Cardiac fibroblast (primary cell): Measurements from ENCODE around the gene SLC40A1.

Experiments
- DNase-seq, 2 donors: peaks; one replicate each; pipeline versions ENCODE4 v3.0.0 to v3.0.0-alpha.2; 2010; ENCODE audit warnings: low read depth in 2 of 2
- H3K4me3 ChIP-seq, 2 donors: replicated peaks in 1 of 2; 1 replicate in 1 of 2; 2 replicates in 1 of 2; pipeline ENCODE4 v1.5.1; 2011; ENCODE audit warnings: low read depth in 2 of 2, low read length in 2 of 2, mild to moderate bottlenecking in 2 of 2, moderate library complexity in 1 of 2
- TF ChIP-seq, protein P1 (sequence below): IDR thresholded peaks from one replicate; pipeline ENCODE4 v1.5.1; 2011; ENCODE audit warnings: low read depth, mild to moderate bottlenecking, low read length, inconsistent platforms

SLC40A1 gene

GRCh38 chr2:189580241-189580651 is 340 bp downstream of the SLC40A1 start:
- DNase-seq: no peak
- TF ChIP-seq, protein P1, sequence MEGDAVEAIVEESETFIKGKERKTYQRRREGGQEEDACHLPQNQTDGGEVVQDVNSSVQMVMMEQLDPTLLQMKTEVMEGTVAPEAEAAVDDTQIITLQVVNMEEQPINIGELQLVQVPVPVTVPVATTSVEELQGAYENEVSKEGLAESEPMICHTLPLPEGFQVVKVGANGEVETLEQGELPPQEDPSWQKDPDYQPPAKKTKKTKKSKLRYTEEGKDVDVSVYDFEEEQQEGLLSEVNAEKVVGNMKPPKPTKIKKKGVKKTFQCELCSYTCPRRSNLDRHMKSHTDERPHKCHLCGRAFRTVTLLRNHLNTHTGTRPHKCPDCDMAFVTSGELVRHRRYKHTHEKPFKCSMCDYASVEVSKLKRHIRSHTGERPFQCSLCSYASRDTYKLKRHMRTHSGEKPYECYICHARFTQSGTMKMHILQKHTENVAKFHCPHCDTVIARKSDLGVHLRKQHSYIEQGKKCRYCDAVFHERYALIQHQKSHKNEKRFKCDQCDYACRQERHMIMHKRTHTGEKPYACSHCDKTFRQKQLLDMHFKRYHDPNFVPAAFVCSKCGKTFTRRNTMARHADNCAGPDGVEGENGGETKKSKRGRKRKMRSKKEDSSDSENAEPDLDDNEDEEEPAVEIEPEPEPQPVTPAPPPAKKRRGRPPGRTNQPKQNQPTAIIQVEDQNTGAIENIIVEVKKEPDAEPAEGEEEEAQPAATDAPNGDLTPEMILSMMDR: no peak
- H3K4me3 ChIP-seq: peak overlapping the region; percentile 47 to 53

DNA sequence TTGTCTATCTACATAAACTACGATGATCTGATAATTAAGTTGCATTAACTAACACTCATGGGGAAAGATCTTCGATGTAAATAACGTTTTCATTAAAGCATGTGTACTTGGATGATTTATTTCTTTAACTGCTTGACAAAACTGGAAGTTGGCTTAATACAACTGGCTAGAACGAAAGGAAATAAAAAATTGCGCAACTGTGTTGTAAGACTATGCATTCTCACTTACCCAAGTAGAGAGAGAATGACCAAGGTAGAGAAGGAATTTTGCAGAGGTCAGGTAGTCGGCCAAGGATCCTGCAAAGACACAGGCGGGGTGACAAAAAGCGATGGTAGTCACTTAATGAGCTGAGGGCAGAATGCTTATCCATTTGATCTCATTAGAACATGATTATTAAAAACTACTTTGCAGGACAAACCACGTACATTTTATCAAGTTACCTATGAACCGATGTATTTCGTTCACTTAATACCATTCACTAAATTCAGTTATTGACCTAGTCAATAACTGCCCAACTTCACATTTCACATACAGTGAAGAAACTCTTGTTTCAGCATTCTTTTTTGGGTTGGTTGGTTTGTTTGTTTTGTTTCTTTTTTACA is 900 bp downstream of the SLC40A1 start:
- peak overlapping the region in 1 of 2 donors; percentile 53 for H3K4me3 ChIP-seq
- TF ChIP-seq, protein P1: no peak
- DNase-seq: peak; percentile 57 to 62

DNA sequence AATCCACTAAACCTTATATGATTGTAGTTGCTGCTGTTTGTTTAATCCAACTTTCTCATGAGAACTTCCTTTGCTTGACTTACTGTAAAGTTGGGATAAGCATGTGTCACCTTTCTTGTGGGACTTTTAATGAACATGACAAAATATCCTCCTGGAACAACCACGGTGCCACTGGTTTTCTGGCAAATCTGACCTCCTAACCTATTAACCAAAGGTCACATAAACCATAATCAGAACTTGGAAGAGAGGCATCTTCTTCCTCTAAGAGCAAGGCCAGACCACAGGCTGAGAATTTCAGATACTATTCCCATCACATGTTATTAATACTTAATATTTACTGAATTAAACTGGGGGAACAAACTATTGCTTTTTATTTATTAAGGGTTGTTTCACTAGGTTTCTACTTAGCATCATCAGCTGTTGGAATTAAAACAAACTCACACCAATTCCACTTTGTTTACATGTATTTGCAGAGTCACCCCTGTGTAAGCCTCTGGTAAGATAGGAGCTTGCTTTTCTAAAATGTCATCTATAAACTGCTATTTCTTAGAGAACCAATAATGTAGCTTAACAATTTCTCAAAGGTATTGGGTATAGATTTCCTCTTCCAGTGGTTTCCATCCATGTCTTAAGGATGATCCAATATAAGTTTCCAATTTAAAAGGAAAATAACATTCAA is 2.2 kb downstream of the SLC40A1 start:
- no peak overlapping the region for H3K4me3 ChIP-seq
- no peak for DNase-seq
- TF ChIP-seq, protein P1: no peak

DNA sequence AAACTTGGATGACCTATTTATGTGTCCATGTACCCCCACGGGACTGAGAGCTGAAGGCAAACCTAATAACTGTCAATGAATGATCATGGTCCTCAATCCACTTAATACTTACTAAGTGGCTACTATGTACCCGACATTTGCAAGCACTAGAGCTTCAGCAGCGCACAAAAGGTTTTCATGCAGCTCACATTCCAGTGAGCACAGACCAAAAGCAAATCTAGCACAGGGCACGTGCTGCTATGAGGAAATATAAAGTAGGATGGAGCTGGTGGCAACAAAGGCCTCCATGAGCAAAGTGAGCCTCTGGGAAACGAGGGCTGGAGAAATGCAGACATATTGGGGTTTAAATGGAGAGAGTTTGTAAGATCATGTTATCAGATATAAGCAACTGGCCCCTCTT is 3.5 kb downstream of the SLC40A1 start:
- no peak overlapping the region for H3K4me3 ChIP-seq
- no peak for DNase-seq
- TF ChIP-seq, protein P1: no peak

DNA sequence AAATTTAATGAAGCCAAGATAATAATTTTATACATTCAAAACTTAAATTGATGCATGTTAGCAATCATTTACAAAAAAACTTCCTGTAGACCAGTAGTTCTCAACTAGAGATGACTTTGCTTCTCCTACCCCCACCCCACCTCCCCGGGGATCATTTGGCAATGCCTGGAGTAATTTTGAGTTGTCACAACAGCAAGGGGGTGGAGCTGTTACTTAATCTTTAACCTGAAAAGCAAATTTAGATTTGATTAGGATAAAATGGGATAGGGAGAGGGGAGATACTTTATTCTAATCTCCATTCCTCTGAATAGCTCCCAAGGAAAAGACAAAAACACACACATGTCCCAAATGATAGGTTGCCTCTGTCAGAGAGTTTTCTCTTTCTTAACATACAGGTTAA is 4.2 kb downstream of the SLC40A1 start:
- DNase-seq: no peak
- no peak overlapping the region for H3K4me3 ChIP-seq
- TF ChIP-seq, protein P1: no peak

DNA sequence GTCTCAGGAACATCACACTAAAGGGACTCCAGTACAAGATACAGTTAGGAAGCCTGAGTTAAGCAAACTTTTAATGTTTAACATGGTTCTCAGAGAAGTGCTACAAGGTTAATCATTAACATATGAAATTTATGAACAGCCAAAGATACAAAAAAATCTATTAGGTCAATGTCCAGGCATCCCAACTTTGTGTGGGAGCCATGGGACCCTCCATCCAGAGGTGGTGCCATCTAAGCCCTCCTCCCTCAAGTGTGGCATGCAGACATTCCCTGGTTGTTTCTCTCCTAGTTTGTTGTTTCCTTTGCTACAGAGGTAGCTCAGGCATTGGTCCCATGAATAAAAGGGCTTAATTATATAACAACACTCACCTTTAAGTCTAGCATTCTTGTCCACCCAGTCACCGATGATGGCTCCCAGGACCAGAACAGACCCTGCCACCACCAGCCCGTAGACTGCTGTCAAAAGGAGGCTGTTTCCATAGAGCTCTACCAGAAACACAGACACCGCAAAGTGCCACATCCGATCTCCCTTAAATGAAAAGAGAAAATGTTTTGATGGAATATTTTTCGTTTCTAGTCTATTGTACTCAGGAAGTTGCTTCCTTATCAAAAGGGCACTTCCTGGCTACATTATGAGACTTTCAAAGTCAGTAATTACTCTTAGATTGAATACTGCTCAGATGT is 5.7 kb downstream of the SLC40A1 start:
- no peak overlapping the region for H3K4me3 ChIP-seq
- TF ChIP-seq, protein P1: no peak
- no peak for DNase-seq
